Measurements from ENCODE around the gene ZNF836.
"Not testable (repeated sequence)": the region's sequence is repeated elsewhere in the genome, so short reads cannot be mapped to it uniquely, and the experiment has no call there.

ZNF836 gene

GRCh38 chr19:52171321-52172169 lies at the start of gene ZNF836:
Gene ZNF836 (minus strand): TSS chr19:52171621. CDS start chr19:52168072, 3,549 bp downstream.
- peak; percentile 91 for DNase-seq

GRCh38 chr19:52221031-52221430 lies 49.6 kb upstream of the ZNF836 start:
- no peak for DNase-seq

GRCh38 chr19:52219611-52220010 lies 48.2 kb upstream of the ZNF836 start:
- DNase-seq = no peak

GRCh38 chr19:52217576-52217975 lies 46.2 kb upstream of the ZNF836 start:
- DNase-seq = no peak

- no peak for DNase-seq
These were observed 45.0 kb upstream of the ZNF836 start for GRCh38 chr19:52216401-52216800.

GRCh38 chr19:52214241-52214640 lies 42.8 kb upstream of the ZNF836 start:
- DNase-seq = no peak

GRCh38 chr19:52212572-52213255 lies 41.3 kb upstream of the ZNF836 start:
- DNase-seq = no peak

- no peak for DNase-seq
These were observed 40.6 kb upstream of the ZNF836 start for GRCh38 chr19:52211926-52212571.

- DNase-seq = no peak
These were observed 39.8 kb upstream of the ZNF836 start for GRCh38 chr19:52211203-52211602.

- DNase-seq = no peak
These were observed 35.1 kb upstream of the ZNF836 start for GRCh38 chr19:52206481-52206880.

- DNase-seq = not testable (repeated sequence)
These were observed 29.5 kb upstream of the ZNF836 start for GRCh38 chr19:52200755-52201391.

GRCh38 chr19:52200044-52200443 lies 28.6 kb upstream of the ZNF836 start:
- no peak for DNase-seq

GRCh38 chr19:52198678-52199077 lies 27.3 kb upstream of the ZNF836 start:
- no peak for DNase-seq

GRCh38 chr19:52197964-52198363 lies 26.5 kb upstream of the ZNF836 start:
- no peak for DNase-seq

GRCh38 chr19:52196256-52196967 lies 25.0 kb upstream of the ZNF836 start:
- DNase-seq = no peak

- DNase-seq = no peak
These were observed 20.5 kb upstream of the ZNF836 start for GRCh38 chr19:52191951-52192350.

- DNase-seq = no peak
These were observed 20.0 kb upstream of the ZNF836 start for GRCh38 chr19:52191389-52191788.

GRCh38 chr19:52190487-52191293 lies 19.3 kb upstream of the ZNF836 start:
- DNase-seq = no peak

- DNase-seq = peak; percentile 98
These were observed 18.5 kb upstream of the ZNF836 start, which contains the start of gene PPP2R1A for GRCh38 chr19:52189735-52190486. Gene PPP2R1A (plus strand): TSS chr19:52190052. CDS start chr19:52190097, 45 bp downstream.

- no peak for DNase-seq
These were observed 17.7 kb upstream of the ZNF836 start for GRCh38 chr19:52188822-52189734.
